HG02870 (cell line): ENCODE results near the gene SCD.
"Not testable (repeated sequence)": the region's sequence is repeated elsewhere in the genome, so short reads cannot be mapped to it uniquely, and the experiment has no call there.

ENCODE experiments used
- ATAC-seq: cut with Tn5 transposase; IDR thresholded peaks from one replicate; pipeline ENCODE4 v1.9.1; 2021; ENCODE audit warnings: mild to moderate bottlenecking, moderate library complexity; ENCODE audit not compliant: unreplicated experiment

The SCD gene

DNA sequence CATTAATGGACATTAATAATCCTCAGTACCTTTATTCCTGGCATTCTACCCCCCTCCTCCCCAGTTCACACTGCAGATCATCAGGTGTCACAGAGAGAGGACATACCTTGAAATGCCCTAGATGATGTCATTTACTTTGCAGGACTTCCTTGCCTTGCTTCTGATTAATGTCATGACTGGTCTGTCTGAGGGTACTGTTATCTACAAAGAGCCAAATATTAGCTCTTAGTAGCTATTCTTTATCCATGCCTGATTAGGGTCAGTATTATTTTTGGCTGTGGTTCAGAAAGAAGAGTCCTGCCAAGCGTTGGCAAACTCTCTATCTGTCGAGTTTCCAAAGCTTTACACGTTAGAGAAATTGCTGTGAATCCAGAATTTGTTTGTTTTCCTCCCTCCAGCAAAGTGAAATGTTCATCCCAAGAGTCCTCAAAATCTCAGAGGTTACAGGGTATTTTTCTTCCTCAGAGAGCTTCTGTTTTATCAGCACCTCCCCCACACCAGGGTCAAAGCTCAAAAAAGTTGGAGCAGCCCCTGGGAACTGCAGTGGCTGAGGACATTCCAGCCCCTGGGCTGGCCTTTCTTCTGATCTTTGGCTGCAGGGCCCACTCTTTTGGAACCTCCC lies 12.6 kb downstream of the SCD start:
- ATAC-seq = no peak

GRCh38 chr10:100360234-100360633 lies 13.2 kb downstream of the SCD start:
- no peak for ATAC-seq

GRCh38 chr10:100362570-100363496 lies 15.8 kb downstream of the SCD start:
- ATAC-seq = no peak

- no peak for ATAC-seq
Measured at GRCh38 chr10:100364175-100364574, 17.1 kb downstream of the SCD start.

DNA sequence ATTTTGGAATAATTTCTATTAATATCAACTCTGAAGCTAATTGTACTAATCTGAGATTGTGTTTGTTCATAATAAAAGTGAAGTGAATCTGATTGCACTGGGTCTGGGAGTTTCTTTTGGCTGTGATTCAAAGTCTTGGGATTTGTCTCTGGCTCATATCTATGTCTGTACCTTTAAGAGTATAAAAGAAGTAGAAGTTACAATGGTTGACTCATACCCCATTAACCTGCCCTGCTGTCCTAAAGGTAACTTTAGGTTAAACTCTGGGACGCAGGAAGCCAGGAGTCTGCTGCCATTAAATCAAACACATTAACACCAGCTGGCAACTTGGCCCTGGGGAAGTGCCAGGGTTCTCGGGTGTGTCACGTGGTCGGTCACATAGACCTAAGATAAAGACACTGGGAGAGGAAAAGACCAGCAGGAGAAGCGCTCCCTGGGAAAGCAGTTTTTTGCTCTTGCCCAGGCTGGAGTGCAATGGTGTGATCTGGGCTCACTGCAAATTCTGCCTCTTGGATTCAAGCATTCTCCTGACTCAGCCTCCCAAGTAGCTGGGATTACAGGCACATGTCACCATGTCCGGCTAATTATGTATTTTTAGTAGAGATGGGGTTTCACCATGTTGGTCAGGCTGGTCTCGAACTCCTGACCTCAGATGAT lies 17.8 kb downstream of the SCD start:
- no peak for ATAC-seq

GRCh38 chr10:100368721-100369120 lies 21.7 kb downstream of the SCD start:
- ATAC-seq = no peak

GRCh38 chr10:100370714-100371481 lies 23.9 kb downstream of the SCD start:
- no peak for ATAC-seq

DNA sequence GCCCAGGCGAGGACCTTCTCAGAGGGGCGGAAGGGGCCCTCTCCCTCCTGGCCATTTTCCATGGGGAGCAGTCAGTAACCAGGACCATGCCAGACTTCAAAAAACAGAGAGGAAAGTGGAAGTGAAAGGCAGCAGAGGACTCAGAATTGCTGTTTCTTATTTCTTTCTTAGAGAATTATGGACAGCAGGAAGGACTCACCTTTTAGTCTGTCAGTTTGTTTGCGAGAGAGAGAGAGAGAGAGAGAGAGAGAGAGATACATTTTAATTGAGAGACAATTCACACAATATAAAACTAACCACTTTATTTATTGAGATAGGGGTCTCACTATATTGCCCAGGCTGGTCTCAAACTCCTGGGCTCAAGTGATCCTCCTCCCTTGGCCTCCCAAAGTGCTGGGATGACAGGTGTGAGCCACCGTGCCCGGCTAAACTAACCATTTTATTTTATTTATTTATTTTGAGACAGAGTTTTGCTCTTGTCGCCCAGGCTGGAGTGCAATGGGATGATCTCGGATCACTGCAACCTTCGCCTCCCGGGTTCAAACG lies 24.5 kb downstream of the SCD start:
- no peak for ATAC-seq

DNA sequence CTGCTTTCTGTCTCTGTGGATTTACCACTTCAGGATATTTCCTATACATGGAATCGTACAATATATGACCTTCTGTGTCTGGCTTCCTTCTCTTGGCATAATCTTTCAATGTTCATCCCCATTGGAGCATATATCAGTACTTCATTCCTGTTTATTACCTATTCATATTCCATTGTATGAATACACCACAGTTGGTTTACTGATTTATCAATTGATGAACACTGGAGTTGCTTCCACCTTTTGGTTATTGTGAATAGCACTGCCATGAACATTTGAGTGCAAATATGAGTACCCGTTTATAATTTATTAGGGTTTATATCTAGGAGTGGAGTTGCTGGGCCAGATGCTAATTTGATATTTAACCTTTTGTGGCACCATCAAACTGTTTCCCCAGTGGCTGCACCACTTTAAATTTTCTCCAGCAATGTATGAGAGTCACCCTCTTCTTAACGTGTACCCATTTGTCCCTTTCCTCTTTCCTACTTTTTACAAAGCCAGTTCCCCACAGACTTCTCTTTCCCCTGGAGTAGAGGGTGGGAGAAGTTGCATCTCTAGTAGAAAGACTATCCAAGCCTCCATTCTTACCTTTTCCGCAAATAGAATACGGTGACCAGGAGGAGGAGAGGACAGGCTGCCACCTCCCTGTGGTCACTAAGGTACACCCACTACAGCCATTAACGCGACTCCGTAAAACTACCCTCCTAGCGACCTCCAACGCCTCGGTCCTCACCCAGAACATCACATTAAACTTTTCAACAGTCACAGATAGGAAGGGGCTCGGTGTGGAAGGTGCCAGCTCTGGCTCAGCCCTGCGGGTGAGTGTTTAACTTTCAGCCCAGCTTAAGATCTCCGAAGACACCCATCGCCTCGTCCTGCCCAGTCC lies 25.6 kb downstream of the SCD start:
- ATAC-seq = no peak

- ATAC-seq = peak; percentile 94
Measured at GRCh38 chr10:100373298-100374199, 26.5 kb downstream of the SCD start.

DNA sequence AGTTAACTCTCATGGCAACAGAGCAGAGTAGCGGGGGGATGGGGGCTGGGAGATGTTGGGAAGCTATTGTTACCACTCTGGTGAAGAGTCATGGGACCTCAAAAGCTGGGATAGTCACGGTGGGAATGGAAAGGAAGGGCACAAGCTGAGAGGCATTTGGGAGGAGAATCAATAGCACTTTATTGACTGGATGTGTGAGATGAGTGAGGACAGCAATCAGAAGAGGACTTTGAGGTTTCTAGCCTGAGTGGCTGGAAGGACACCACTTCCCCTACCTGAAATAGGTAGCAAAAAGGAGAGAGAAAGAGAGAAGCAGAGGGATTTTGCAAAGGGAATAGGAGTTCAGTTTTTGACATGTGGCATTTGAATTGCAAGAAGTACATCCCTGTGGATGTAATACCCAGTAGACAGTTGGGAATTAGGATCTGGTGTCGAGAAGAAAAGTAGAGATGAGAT lies 27.2 kb downstream of the SCD start:
- ATAC-seq = no peak

DNA sequence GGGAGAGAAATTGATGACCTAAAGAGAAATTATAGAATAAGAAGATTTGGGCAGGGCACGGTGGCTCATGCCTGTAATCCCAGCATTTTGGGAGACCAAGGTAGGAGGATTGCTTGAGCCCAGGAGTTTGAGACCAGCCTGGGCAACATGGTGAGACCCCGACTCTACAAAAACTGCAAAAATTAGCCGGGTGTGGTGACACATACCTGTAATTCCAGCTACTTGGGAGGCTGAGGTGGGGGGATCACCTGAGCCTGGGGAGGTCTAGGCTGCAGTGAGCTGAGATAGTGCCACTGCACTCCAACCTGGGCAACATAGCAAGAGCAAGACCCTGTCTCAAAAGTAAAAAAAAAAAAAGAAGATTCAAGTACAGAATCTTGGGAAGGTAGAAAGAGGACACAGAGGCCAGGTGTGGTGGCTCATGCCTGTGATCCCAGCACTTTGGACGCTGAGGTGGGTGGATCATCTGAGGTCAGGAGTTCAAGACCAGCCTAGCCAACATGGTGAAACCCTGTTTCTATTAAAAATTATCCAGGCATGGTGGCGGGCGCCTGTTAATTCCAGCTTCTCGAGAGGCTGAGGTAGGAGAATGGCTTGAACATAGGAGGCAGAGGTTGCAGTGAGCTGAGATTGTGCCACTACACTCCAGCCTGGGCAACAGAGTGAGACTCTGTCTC lies 27.8 kb downstream of the SCD start:
- not testable (repeated sequence) for ATAC-seq

GRCh38 chr10:100376656-100377055 lies 29.6 kb downstream of the SCD start:
- ATAC-seq = not testable (repeated sequence)

- no peak for ATAC-seq
Measured at GRCh38 chr10:100377830-100378229, 30.8 kb downstream of the SCD start.

DNA sequence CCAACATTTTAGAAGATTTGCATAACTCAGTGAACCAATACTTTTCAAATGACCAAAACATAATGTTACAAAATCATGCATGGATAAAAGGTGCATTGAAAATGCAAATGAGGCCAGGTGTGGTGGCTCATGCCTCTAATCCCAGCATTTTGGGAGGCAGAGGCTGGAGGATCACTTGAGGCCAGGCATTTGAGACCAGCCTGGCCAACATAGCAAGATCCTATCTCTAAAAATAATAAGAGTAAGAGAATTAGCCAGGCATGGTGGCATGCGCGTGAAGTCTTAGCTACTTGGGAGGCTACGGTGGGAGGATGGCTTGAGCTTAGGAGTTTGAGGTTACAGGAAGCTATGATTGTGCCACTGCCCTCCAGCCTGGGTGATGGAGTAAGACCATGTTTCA lies 33.4 kb downstream of the SCD start:
- no peak for ATAC-seq

GRCh38 chr10:100382553-100382952 lies 35.5 kb downstream of the SCD start:
- no peak for ATAC-seq

- no peak for ATAC-seq
Measured at GRCh38 chr10:100383251-100383650, 36.2 kb downstream of the SCD start.
